GM21619 (cell line): ENCODE measurements around the gene SH3BGRL2.
"Not testable (repeated sequence)": the region's sequence is repeated elsewhere in the genome, so short reads cannot be mapped to it uniquely, and the experiment has no call there.

Source experiments
- ATAC-seq: cut with Tn5 transposase; IDR thresholded peaks from one replicate; pipeline ENCODE4 v1.9.1; 2021; ENCODE audit not compliant: unreplicated experiment

SH3BGRL2 gene

DNA sequence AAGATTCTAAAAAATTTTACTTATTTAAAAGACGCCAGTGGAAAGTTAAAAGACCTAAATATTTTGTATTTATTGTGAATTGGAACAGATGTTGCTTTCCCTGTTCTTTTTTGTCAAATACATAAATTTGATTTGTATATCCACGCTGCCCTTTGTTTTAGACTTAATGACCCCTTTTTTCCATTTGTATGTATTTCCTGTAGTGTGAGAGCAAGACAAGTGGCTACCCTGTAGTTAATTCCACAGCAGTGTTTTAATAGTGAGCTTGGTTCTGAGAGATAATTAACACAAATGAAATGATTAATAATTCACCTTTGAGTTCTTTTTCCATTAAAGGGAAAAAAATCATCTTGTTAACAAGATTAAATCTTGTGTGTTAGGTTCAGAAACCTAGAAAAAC is 16.6 kb downstream of the SH3BGRL2 start:
- ATAC-seq, result no peak

DNA sequence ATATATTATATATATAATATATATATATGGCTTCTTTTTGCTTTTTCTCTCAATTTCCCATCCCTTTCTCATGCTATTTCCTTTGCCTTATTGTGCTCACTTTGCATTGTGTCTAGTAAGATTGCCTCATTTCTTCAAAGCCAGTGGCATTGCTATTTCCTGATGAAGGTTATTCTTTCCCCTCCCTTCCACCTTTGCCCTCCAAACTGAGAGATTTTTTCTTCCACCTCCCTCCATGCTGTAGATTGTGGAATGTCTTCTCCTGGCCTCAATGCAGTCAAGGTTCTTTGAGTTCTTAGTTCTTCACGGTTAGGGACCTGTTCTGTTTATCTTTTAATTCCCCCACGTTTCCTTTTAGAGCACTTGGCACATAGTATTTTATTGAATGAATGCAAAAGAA is 17.2 kb downstream of the SH3BGRL2 start:
- no peak for ATAC-seq

DNA sequence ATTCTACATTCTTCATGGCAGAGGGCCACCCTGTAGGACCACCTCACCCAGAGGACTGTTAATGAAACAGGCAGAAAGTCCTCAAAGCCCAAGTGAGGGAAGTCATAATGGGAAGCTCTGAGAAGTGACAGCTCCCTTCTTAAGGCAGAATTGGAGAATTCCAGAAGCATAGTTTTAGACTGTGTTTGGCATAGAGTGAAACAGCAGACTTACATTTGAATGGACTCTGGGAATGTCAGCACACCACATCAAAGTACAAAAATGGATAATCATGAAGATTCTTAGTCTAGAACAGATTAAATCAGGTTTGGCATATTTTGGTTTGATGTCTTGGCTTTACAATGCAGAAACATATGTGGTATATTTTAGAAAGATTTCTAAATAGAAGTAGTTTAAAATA is 17.9 kb downstream of the SH3BGRL2 start:
- ATAC-seq, result no peak

DNA sequence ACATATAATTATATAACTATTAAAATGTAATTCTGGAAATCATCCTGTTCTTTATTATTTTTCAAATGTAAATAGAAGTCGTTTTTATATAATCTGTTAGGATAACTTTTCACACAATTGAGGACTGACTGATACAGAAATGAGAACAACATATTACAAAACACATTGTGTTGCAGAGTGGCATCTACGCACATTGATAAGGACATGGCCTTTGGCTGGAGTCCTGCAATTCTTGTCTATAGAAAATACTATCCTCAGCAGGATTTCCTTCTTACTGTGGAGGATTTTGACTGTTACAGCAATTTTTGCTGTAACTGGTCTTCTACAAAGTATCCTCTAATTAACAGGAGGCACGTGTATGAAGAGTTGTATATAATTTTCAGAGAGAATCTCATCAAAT is 19.8 kb downstream of the SH3BGRL2 start:
- ATAC-seq, result no peak

DNA sequence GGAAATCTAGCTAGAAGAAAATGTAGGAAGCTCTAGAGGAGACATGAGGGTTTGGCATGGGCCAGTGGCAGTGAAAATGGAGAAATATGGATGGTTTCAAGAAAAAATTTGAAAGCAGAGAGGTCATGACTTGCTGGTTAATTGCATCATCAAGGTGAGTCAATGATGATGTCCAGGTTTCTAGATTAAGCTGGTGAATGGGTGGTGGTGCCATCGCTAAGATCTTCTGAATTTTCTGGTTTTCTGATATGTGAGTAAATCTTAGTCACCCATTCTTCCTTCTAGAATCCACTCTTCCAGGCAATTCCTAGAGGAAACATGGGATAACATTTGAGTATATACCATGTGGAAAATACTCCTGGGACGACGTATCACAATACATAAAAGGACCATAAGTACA is 25.0 kb downstream of the SH3BGRL2 start:
- ATAC-seq, result no peak

DNA sequence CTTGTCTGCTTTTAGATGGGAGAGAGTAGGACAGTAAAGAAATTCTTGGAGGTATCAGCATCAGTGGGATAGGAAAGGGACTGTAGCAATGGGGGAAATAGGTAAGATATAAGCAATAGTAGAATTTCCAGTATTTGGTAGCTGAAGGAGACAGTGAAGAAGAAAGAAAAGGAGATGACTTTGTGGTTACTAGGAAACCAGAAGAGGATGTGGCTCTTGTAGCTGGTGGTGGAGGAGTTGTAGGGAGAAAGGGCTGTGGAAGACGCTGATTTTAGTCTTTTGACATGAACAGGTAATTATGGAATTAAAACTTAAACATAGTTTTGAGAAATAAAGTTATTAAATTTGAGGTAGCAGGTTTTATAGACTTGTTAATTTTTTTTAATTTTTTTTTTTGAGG is 26.1 kb downstream of the SH3BGRL2 start:
- no peak for ATAC-seq

DNA sequence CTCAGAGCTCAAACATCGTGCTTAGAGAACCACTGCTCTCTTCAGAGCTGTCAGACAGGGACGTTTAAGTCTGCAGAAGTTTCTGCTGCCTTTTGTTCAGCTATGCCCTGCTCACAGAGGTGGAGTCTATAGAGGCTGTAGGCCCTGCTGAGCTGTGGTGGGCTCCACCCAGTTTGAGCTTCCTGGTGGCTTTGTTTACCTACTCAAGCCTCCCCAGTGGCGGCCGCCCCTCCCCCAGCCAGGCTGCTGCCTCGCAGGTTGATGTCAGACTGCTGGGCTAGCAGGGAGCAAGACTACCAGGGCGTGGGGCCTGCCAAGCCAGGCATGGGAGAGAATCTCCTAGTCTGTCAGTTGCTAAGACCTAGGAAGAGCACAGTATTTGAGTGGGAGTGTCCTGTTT is 32.5 kb downstream of the SH3BGRL2 start:
- not testable (repeated sequence) for ATAC-seq

DNA sequence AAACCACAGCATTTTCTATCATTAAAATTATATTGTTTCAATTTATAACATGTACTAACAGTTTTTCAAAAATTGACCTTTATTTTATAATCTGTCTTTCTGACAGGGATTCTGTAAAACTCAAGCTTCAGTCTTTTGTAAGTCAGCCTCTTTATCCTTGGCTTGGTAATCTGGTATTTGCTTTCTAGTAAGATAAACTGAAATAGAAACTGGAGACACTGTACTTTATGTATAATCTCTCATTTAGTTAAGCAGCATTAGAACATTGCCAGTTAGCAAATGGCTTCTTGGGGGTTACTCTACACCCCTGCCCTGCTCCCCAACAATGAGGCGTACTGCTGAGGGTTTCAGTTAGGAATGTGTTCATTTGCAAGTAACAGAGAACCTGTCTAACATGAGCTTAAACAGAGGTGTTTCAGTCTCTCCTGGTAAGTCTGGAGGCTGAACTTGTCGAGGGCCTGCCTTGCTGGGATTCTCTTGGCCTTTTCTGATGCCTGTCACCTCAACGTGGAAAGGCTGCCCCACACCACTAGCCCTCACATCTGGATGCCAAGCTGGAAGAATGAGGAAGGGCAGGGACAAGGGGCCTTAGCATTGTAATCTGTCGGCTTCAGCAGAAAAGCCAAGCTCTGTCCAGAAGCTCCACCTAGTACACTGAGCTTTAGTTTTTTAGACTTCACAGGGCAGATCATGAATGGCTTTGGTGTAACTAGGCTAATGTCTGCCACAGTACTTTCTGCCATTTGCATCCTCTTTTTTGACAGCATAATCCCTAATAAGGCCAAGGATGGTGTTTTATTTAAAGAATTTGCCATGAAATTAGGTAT is 34.8 kb downstream of the SH3BGRL2 start:
- no peak for ATAC-seq

DNA sequence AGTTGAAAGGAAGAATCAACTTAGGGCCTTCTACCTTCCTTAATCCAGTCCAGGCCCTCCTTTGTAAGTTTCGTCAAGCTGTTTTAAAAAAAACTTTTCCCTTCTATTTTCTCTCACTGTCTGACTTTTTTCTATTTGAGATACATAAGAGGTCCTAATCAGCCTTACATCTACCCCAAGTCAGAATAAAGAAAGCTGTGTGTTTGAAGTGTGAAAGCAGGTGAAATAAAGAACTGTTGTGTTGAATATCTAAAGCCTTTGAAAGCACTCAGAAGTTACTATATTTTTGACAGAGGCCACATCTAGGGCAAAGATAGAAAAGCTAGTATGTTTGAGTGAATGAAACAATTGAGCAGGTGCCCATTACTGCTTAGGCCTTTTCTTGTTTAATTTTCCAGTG is 35.5 kb downstream of the SH3BGRL2 start:
- no peak for ATAC-seq

DNA sequence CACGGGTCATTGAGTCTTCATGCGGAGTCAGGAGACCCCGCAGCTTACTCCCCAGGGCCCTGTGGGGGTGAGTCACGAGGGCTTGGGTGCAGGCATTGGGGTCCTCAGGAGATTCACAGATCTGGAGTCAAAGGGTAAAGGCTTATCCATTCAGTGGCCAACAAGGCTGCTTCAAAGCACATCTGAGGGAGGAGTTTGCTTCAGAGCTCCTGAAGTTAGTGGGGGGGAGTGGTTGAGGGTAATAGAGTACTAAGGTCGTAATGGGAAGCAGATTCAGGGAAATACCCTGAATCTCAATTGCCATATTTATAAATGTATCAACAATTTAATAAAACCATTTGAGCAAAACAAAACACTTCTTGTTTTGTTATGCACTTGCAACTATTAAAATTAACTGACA is 37.3 kb downstream of the SH3BGRL2 start:
- ATAC-seq, result no peak

DNA sequence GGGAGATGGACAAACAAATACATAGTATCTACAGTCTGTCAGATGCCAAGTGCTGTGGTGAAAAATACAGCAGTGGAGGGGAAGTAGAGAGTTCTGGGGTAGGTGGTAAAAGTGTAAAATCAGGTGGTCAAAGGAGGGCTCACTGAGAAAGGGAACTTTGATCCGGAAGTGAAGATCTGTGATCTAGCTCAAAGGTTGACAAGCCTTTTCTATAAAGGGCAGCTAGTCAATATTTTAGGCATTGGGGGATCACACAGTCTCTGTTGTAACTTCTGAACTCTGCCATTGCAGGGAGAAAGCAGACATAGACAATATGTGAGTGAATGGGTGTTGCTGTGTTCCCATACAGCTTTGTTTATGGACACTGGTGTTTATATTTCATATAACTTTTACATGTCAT is 38.6 kb downstream of the SH3BGRL2 start:
- no peak for ATAC-seq

DNA sequence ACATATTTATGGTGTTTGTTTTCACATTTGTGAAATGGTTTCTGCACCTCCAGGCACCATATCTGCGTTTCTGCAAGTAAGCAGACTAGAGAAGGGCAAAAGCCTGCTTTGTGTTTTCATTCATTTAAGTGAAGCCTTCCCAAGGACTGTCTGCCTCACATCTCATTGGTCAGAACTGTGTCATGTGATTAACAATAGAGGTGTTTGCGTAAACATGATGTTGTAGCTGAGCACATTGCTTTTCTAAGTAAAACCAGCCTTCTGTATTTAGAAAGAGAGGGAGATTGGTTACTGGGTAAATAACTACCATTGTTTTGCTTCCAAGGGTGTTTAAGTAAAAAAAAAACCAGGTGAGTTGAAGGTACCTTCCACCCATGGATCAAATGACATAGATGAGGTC is 39.7 kb downstream of the SH3BGRL2 start:
- no peak for ATAC-seq

DNA sequence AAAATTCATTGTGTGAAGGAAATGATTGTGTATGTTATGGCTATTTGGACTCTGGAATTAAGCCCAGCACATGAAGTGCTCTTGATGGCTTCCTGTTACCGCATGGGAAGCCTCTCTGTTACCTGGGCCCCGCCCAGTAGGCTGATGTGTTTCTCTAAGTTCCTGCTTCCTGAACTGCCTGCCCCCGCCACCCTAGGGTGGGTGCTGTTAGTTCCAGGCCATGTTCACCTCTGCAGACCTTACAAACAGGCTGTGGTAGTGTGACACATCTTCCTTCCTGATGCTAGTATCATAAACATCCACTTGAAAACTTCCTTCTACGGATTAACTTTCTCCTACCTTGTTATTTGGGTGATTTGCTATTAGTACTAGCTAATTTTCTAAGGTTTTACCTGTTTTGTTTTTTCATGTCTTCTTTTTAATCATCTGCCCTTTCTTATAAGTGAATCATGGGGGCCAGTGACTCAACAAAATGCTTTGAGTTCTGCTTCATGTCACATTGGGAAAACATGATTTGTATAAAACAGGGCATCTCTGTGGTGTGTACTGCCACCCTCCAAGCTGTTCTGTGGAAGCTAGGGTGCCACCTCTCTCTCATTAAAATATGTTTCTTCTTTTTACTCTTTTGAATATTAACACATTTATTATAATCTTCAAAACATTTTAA is 40.6 kb downstream of the SH3BGRL2 start:
- ATAC-seq, result no peak

DNA sequence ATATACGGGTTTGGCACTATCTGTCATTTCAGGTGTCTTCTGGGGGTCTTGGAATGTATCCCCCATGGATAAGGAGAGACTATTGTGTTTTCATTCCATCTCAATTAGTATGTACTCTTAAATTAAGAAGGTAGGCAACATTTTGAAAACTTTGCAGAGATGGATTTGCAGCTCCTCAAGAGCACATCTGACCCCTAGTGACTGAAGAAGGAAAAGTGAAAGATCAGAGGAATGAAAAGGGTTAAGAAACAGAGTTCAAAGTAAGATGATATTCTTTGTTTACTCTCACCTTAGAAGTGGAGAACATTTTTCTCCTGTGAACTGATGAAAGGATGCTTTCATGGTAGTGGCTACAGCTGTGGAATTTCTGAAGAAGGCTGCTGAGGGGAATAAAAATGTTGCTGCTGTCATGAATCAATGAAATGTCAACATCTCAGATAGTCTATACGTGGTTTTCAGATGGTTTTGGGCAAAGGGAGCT is 41.5 kb downstream of the SH3BGRL2 start:
- no peak for ATAC-seq

DNA sequence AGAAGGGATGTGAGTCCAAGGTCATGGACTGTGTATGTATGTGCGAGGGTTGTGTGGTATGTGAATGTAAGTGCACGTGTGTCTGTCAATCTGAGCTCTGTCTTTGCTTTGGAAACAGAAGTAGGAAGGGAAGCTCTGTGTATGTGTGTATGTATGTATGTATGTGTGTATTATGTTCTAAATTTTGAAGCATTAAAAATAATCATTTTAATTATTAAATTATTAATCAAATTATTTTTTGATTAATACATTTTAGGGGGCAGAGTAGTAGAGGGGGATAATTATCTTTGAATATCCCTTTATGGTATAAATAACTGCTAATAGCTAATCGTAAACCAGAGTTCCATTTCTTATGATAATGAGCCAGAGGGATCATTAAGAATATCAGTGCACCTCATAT is 42.8 kb downstream of the SH3BGRL2 start:
- no peak for ATAC-seq

DNA sequence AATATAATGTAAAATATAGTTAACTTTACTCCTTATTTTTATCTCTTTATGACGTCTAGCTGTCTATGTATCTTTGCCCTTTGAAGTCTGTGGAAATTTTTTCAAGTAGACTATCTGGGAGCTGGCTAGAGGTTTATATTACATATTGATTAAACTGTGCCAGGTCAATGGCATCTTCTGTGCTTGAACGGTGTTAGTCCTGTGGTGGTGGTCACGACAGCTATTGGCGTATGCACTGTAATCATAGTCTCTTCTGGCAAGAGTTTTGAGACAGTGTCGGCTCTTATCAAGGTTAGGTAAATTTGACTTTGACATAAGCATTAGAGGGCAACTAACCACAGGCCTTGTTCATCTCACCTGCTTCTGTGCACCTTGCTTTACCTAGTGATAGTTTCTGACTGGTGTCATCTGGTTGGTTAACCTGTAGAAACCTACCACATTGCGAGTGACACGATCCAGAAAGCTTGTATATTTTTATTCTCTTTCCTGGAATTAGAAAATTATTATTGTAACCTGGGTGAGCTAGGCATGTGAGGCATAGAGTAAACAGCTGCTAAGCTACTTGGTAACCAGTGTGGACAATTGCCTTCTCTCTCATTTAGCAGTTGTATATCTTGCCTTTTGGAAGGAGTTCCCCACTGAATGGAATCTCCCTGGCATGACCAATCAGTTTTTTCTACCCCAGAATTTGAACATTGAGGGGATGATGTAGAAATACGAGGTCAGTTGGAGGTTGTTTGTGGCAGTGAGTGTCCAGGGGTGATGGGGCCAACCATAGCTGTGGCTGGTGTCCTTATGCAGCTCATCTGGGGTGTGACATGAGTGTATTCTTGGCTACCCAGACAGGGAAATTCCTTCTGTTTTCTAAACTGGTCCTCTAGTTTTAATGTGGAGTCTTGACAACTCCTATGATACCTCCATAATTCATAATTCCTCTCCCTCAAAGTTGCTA is 45.9 kb downstream of the SH3BGRL2 start:
- ATAC-seq, result no peak

DNA sequence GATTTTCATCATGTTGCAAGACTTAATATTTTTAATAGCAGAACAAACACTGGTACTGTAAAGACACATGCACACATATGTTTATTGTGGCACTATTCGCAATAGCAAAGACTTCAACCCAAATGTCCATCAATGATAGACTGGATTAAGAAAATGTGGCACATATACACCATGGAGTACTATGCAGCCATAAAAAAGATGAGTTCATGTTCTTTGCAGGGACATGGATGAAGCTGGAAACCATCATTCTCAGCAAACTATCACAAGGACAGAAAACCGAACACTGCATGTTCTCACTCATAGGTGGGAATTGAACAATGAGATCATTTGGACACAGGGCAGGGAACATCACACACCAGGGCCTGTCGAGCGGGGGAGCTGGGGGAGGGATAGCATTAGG is 51.6 kb downstream of the SH3BGRL2 start:
- not testable (repeated sequence) for ATAC-seq

DNA sequence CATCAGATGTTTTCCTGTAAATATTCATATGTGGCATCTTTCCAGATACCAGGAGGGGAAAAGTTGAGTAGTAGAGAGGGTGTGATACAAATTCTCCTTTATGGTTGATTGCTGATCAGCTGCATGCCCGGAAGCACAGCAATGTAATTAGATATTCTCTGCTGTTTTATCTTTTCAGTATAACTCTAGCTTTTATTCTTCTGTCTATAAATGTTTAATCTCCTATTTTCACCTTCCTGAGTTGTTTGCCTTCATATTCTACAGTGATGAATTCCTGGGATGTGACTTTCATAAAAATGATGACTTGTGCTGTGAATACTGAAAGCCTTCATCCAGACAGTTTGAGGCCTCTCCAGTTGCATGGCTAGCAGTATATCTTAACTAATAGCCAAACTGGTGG is 53.7 kb downstream of the SH3BGRL2 start:
- ATAC-seq, result no peak

DNA sequence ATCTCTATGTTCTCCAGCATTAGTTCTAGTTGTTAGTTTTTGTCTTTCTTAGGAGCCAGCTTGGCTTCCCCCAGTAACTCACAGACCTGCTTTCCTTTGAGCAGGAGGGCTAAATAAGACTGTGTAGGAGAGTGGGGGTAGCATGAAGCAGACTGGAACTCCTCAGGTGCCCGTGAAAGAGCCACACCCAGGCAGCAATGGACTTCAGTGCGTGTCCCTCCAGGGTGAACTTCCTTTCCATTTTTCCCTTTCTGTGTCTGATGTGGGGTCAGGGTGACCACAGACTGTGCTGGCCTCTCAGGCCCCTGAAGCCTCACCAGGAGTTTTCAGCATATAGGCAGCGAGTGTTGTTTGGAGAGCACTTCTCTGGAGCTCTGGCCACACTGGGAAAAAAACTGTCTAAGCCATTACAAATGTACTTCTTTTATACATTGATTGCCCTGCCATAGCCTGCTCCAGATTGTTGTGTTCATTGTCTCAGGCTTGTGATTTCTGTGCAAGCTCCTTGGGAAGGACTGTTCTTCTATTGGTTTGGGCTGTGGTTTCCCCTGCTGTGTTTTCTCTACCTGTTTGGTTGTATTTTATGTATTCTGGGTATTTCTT is 55.7 kb downstream of the SH3BGRL2 start:
- ATAC-seq, result no peak

DNA sequence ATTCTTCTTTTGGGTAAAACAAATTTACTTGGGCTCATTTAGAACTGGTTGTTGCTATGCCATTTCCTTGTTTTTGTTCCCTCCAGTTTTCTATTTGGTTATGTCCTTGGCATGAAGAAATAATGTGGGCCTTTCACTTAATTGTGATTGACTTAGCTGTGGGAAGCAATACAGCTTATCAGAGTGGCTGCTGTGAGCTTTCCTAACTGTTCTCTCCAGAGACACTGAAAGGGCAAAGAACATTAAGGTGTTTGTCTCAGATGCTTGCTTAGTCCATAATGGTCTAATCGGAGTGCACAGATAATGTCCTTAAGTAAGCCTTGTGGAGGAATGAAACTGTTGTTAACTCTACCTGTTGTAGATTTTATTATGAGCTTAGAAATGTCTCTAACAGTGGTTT is 56.6 kb downstream of the SH3BGRL2 start:
- ATAC-seq, result no peak

DNA sequence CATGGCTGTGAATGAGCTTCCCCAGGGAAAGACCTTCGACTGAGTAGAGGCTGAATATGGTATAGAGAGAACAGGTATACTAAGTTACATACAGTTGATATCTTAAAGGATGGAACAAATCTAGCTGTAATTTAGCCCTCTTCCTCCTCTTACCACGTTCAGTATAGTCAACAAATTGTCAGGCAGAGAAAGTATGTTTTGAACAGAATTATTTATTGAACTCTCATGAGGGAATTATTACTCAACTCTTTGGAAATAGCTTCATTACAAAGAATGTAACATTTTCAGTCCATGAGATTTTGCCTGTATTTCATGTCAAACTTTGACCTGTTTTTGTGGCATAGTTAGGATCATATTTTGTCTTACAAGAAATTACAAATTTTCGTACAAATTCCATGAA is 63.0 kb downstream of the SH3BGRL2 start:
- no peak for ATAC-seq
